Measurements from ENCODE around the gene RNF8. TPM values are rescaled to one million over a fixed set of nuclear protein-coding genes. Genes with fewer than 3 reads are reported as not detected.

RNF8 gene
- total and polyA plus RNA-seq, 9 of the 15 experiments (the other 6 are each of a cell fraction or from before 2014, with no cell fraction given), result 10.6 to 47.0 (median 37.5) TPM

GRCh38 chr6:37314487-37315156, 39.2 kb upstream of the RNF8 start (continued):
- TF ChIP-seq TFE3 (CRISPR knock-in tag; IDR thresholded peaks at IDR 0.05) (peak; percentile 66), HMGXB4 (CRISPR knock-in tag; IDR thresholded peaks at IDR 0.05) (no peak), PHB (CRISPR knock-in tag; IDR thresholded peaks at IDR 0.05) (no peak), HOXB6 (CRISPR knock-in tag; IDR thresholded peaks at IDR 0.05; ENCODE audit: borderline replicate concordance) (no peak), MLLT1 (IDR thresholded peaks at IDR 0.05) (peak; percentile 74 to 86), CLOCK (CRISPR knock-in tag; IDR thresholded peaks at IDR 0.05; ENCODE audit: borderline replicate concordance) (peak; percentile 95; the same call in 1 of the 2 replicates), CBX3 (IDR thresholded peaks at IDR 0.05; ENCODE audit: borderline replicate concordance in 1 of 2, low read length in 2 of 2) (peak in 1 of 2 experiments; percentile 95; a peak in 2 of 3 replicates), MTA3 (IDR thresholded peaks at IDR 0.05; ENCODE audit: borderline replicate concordance) (peak; percentile 79), SP1 (CRISPR knock-in tag; IDR thresholded peaks at IDR 0.05) (peak; percentile 84), ZBTB1 (CRISPR knock-in tag; IDR thresholded peaks at IDR 0.05; ENCODE audit: borderline replicate concordance, low read depth) (no peak), TGIF2 (CRISPR knock-in tag; IDR thresholded peaks at IDR 0.05) (no peak; the same call in 1 of the 2 replicates), TRIM28 (IDR thresholded peaks at IDR 0.05) (peak; percentile 90), RFX5 (IDR thresholded peaks at IDR 0.05; ENCODE audit: low read depth, low read length) (no peak)
